HL-60 (cell line): Measurements from ENCODE around the gene WNT5B.

Experiments used
- GABPA ChIP-seq: IDR thresholded peaks from 2 replicates; pipeline ENCODE4 v1.6.1; 2012; ENCODE audit warnings: low read depth
- POLR2AphosphoS5 ChIP-seq: IDR thresholded peaks from 2 replicates; pipeline ENCODE4 v1.6.1; 2012; ENCODE audit warnings: low read depth
- TF ChIP-seq, protein P1 (sequence below): IDR thresholded peaks from one replicate; pipeline ENCODE4 v1.5.1; 2011; ENCODE audit warnings: low read length, control low read depth, inconsistent platforms; ENCODE audit not compliant: insufficient read depth
- TF ChIP-seq, protein P2 (sequence below): IDR thresholded peaks from 2 replicates; pipeline ENCODE4 v1.6.1; 2012; ENCODE audit warnings: low read depth; ENCODE audit not compliant: insufficient replicate concordance

DNA sequence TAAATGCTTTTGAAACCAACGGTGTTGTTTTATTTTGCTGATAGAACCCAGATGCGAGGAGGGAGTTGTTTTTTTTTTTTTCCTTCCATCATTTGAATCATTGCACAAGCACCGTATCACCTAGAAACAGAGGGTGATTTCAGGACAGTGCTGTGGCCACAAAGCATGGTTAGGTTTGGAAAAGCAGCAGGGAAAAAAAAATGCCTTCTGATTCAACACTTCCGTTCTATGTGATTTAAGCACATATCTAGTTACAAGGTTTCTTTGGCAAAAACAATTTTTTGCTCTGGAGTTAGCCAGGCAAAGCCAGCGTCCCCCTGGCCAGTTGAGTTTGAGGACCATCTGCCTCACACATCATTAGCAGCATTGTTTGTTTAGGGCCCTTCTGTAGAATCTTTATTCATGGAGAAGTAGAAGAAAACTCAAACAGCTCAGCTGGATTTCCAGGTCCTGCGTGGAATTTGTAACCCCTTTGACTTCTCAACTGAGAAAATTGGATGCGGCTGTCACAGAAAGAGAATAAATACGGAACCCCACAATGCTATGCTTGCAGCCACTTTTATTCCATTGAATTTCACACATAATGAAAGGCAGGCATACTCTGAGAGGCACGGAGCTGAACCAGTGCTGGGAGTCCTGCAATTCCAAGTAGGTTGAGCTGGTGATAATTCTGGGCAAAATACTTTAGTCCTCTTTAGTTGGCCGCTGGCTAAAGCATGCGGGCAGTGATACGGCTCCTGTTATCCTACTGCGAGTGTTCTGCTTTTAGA lies 17.0 kb upstream of the WNT5B start:
- TF ChIP-seq, protein P1, sequence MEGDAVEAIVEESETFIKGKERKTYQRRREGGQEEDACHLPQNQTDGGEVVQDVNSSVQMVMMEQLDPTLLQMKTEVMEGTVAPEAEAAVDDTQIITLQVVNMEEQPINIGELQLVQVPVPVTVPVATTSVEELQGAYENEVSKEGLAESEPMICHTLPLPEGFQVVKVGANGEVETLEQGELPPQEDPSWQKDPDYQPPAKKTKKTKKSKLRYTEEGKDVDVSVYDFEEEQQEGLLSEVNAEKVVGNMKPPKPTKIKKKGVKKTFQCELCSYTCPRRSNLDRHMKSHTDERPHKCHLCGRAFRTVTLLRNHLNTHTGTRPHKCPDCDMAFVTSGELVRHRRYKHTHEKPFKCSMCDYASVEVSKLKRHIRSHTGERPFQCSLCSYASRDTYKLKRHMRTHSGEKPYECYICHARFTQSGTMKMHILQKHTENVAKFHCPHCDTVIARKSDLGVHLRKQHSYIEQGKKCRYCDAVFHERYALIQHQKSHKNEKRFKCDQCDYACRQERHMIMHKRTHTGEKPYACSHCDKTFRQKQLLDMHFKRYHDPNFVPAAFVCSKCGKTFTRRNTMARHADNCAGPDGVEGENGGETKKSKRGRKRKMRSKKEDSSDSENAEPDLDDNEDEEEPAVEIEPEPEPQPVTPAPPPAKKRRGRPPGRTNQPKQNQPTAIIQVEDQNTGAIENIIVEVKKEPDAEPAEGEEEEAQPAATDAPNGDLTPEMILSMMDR: no peak
- TF ChIP-seq GABPA (no peak), POLR2AphosphoS5 (no peak)
- TF ChIP-seq, protein P2, sequence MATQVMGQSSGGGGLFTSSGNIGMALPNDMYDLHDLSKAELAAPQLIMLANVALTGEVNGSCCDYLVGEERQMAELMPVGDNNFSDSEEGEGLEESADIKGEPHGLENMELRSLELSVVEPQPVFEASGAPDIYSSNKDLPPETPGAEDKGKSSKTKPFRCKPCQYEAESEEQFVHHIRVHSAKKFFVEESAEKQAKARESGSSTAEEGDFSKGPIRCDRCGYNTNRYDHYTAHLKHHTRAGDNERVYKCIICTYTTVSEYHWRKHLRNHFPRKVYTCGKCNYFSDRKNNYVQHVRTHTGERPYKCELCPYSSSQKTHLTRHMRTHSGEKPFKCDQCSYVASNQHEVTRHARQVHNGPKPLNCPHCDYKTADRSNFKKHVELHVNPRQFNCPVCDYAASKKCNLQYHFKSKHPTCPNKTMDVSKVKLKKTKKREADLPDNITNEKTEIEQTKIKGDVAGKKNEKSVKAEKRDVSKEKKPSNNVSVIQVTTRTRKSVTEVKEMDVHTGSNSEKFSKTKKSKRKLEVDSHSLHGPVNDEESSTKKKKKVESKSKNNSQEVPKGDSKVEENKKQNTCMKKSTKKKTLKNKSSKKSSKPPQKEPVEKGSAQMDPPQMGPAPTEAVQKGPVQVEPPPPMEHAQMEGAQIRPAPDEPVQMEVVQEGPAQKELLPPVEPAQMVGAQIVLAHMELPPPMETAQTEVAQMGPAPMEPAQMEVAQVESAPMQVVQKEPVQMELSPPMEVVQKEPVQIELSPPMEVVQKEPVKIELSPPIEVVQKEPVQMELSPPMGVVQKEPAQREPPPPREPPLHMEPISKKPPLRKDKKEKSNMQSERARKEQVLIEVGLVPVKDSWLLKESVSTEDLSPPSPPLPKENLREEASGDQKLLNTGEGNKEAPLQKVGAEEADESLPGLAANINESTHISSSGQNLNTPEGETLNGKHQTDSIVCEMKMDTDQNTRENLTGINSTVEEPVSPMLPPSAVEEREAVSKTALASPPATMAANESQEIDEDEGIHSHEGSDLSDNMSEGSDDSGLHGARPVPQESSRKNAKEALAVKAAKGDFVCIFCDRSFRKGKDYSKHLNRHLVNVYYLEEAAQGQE: no peak
